Fibroblast of skin of back (primary cell): ENCODE data around the gene SIVA1.
A peak's percentile ranks its signal among the peaks of the same experiment; 100 is the strongest.

Experiments
- DNase-seq: peaks from one replicate; pipeline ENCODE4 v3.0.0-alpha.2; 2013

Gene SIVA1

DNA sequence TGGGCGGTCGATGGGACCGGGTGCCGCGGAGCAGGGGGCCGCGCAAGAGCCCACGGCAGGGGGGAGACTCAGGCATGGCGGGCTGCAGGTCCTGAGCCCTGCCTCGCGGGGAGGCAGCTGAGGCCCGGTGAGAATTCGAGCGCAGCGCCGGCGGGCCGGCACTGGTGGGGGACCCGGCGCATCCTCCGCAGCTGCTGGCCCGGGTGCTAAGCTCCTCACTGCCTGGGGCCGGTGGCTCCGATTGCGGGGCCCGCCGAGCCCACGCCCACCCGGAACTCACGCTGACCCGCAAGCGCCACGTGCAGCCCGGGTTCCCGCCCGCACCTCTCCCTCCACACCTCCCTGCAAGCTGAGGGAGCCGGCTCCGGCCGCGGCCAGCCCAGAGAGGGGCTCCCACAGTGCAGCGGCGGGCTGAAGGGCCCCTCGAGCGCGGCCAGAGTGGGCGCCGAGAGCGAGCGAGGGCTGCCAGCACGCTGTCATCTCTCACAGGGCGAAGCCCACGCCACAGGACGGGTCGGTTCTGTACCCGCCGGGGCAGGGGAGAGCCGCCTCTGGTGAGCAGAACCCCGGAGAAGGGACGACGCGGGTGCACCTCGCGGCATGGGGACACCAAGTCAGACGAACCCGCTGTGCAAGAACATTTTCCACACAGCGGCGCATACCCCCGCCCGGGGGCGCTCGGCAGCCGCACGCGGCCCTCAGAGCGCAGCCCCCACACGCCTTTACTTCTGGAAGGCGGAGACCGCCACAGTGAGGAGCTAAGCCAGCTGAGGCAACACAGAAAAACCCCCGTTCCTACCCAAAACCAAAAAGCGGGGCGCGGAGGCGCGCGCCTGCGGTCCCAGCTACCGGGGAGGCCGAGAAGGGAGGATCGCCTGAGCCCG lies 1.2 kb upstream of the SIVA1 start:
- DNase-seq: no peak

DNA sequence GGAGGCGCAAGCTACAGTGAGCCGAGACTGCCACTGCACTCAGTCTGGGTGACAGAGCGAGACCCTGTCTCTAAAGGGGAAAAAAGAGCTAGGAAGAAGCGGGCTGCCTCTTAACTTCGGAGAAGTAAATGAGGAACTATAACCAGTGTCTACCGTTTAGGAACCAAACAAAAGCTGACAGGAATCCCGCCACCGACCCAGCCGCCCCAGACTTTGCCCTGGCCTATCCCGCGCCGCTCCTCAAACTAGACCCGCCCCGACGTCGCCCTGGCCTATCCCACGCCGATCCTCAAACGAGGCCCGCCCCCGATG lies 568 bp upstream of the SIVA1 start:
- no peak for DNase-seq

DNA sequence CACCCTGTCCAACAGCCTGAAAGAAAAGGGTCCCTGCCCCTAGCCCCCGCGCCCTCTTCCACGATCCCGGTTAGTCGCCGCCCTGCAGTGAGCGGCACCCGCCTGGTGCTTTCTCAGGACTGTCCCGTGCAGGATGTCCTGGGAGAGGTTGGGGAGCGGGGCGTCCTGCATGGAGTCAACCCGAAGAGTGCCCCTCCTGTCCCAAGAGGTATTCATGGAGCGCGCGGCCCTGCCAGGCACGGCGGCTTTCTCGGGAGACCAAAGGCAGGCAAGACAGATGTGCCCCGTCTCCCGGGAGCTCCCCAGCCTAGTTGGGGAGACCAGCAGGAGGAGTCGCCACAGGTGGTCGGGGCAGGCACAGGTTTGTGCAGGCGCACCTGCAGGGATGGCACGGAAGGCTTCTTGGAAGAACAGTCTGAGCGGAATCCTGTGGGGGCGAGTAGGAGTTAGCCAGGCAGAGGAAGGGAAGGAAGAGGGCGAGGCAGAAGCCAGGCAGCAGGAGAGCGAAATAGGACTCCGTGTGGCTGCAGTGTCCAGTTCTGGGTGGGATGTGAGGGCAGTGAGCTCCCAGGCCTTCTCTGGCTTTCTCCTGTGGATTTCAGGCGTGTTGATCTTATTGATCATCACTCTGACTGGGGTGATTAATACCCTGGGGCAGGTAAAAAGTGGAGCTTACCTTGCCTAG lies 723 bp downstream of the SIVA1 start:
- no peak for DNase-seq

DNA sequence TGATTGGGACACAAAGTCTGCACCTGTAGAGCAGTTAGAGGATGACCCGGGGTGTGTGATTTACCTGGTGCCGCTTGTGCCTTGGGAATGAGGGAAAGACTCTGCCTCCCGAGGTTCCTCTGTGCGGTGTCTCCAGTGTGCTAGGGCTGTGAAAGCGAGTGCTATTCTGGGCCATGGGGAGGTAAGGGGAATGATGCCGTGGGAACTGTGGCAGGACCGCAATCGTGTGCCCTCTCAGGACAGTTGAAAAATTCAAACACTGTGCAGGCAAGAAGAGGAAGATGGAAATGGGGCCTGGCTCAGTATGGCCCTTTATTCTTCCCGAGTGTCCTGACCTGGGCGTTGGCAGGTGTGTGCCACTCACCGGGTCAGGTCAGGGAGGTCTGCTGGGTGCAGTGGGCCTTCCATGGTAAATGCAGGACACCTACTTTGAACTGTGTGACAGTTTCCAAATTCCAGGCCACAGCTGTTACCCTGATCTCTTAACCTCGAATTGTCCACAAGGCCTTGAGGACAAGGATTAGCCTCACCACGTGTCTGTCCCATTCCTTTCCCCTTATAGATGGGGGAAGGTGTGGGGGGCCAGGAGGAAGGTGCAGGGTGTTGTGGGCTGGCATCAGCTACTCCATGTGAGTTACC lies 1.4 kb downstream of the SIVA1 start:
- DNase-seq: no peak

DNA sequence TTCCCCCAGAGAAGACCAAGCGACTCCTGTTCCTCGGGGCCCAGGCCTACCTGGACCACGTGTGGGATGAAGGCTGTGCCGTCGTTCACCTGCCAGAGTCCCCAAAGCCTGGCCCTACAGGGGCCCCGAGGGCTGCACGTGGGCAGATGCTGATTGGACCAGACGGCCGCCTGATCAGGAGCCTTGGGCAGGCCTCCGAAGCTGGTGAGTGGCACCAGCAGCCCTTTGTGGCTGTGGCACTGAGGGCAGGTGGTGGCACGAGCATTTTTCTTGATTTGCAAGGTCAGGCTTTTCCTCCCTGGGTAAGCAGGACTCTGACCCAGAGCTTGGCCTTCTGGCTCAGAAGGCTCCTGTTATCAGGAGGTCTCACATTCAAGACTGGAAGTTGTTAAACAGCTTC lies 2.7 kb downstream of the SIVA1 start:
- no peak for DNase-seq

DNA sequence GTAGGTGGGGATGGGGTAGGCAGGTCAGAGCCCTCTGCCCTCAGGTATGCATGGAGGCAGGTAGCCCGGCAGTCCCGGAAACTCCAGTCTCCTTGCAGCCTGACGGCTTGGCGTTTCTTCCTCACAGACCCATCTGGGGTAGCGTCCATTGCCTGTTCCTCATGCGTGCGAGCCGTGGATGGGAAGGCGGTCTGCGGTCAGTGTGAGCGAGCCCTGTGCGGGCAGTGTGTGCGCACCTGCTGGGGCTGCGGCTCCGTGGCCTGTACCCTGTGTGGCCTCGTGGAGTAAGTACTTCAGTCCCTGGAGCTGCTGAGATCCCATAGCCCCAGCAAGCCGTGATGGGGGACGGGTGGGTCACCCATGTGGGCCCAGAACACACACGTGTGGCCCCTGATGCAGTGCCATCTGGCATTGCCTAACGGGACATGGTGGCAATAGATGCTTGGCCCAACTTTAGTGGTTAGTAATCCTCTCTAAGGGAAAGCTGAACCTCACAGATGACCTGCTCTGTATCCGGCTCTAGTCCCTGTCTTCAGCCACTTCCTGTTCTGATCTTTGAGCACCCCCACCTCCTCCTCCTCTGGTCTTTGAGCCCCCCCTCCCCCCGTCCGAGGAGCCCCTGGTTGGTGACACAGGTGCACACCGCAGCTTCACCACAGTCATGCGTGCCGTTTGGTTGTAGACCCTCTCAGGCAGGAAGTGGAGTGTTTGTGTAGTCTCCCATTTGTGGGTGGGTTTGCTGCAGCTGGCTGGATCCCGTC lies 3.7 kb downstream of the SIVA1 start:
- no peak for DNase-seq

DNA sequence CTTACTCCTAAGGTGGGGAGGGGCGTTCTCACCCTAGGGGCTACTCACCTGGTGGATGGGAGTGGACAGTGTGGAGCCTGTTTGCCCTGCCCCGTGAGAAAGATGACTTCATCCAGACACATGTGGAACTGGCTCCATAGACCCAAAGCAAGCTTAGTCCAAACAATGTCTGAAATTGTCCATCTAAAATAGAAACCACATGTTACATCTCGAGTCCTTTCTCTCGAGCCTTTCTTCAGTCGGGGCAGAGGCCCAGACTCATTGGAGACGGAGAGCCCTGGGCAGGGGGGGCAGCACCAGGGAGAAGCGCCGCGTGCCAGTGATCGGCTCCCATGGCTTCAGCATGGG lies 4.3 kb downstream of the SIVA1 start:
- no peak for DNase-seq

DNA sequence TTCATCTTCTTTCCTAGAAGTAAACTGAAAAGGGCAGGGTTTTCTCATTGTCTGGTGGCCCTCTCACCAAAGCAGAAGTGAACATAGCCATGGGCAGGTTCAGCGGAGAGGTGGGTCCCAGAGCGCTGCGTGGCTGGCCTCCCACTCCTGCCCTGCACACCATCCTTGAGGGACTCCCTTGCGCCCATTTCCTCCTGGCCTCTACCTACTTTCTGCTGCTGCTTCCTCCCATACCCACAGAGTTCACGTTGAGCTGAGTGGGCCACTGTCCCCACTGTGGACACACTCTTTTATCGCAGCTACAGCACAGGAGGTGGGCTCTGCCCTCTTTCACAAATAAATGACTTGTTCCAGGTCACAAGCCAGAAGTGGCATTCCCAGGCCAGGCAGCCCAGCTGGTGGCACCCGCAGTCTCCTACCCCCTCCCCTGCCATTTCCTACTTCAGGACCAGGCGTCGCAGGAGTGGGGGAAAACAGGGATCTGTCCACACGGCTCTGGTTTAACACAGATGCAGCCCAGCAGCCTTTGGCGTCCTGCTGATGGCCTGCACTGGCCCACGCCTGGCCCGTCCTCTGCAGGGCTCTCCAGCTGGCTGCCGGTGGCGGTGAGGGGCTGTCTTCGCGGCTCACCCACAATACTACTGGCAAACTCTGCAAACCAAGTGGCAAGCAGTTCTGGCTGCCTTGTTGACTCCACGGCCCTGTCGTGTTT lies 4.9 kb downstream of the SIVA1 start:
- no peak for DNase-seq

DNA sequence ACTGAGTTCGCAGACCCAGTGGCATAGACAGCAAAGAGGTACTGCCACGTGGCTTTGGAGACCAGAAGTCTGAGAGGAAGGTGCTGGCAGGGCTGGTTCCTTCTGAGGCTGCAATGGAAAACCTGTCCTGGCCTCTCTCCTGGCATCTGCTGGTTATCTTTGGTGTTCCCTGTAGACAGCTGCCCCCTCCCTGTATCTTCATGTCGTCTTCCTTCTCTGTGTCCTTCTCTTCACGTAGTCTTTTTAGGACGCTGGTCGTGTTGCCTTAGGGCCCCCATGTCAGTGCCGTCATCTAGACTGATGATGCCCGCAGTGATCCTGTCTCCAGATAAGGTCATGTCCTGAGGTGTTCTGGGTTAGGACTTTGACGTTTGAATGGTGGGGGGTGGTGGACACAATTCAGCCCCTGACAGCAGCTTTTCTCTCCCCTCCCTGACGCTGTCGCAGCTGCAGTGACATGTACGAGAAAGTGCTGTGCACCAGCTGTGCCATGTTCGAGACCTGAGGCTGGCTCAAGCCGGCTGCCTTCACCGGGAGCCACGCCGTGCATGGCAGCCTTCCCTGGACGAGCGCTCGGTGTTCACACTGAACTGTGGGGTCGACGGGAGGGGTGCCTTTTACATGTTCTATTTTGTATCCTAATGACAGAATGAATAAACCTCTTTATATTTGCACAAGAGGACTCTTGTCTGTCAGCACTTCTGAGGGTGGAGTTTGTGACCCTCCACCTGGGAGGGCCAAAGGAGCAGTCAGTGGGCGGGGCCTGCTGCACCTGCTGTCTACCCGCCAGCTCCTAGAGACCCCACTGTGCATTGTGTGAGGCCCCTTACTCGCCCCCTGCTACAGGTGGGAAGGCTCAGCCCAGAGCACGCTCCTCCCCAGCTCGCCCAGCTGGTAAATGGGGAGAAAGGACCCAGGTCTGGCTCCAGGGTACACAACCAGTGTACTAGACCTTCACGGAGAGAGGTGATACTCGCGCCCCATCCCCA lies 6.3 kb downstream of the SIVA1 start:
- DNase-seq: no peak

DNA sequence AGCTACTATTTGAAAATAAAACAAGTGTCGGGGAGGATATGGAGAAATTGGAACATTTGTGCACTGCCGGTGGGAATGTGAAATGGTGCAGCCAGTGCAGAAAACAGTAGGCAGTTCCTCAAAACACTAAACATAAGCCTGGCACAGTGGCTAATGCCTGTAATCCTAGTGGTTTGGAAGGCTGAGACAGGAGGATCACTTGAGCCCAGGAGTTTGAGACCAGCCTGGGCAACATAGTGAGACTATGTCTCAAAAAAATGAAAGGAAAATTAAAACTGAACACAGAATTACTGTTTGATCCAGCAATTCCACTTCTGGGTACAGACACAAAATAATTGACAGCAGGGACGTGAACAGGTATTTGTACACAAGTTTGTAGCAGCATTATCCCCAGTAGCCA lies 12.6 kb downstream of the SIVA1 start:
- no peak for DNase-seq

DNA sequence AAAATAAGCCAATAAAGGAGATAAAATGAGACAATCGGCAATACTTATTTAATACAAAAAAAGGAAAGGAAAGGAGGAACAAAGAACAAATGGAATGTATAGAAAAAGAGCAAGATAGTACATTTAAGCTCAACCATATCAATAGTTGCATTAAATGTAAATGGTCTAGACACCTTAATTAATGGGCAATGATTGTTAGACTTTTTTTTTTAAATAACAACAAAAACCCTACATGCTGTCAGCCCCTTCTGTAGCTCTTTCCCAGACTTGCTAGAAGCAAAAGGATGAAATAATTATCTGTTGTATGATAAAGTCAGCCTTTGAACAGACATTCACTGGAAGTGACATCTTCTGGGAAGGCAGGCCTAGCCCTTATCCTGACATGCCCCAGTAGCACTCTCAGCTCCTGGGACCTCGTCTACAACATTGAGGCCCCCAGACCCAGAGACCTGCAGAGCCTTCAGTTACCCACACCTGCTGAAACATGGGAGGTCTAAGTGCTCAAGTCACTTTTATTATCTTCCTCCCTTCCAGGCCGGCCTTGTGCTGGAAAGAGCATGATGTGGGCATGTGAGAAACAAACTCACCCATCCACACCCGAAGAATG lies 13.4 kb downstream of the SIVA1 start:
- DNase-seq: no peak

DNA sequence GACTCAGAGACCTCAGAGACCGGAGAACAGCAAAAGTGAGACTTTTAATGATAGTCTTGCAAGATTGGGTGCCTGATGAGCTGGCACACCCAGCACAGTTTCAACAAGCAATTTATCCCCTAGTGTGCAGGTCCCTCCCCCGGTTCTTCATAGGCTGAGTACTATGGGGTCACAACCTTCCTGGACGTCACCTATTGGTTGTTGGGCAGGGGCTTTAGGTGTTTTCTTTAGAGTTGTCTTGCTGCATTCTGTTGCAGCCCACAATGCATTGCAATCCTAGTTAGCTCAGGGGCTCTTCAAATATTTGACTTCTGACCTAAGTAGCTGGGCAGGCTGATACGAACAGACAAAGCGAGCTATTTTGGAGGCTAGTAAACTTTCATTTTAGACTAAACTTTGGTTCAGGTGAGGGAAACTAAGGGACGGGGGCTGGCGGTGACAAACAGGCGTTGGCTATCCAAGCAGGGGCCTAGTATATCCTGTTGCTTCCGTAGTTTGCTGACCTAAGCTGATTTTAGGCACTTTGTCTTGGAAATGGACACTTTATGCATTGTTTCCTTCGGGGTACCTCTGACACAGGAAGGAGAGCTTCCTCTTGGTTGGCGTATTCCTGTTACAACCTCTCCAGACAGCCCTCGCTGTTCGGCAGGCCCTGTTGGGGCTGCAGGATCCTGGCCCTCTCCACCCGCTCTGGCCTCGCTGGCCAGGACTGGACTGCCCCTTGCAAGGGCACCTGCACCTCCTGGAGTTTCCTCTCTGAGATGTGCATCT lies 14.1 kb downstream of the SIVA1 start:
- no peak for DNase-seq

DNA sequence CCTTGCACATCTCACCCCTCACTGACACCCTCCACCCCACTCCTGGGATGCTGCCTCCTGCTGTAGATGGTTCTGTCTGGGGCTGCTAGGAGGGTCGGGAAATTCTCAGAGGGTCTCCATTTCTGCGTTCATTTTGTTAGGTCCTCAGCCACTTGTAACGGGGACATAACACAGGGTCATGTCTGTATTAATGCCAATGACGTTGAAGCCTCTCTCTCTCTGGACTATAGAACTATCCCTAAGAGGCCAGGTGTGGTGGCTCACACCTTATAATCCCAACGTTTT lies 14.6 kb downstream of the SIVA1 start:
- DNase-seq: no peak

DNA sequence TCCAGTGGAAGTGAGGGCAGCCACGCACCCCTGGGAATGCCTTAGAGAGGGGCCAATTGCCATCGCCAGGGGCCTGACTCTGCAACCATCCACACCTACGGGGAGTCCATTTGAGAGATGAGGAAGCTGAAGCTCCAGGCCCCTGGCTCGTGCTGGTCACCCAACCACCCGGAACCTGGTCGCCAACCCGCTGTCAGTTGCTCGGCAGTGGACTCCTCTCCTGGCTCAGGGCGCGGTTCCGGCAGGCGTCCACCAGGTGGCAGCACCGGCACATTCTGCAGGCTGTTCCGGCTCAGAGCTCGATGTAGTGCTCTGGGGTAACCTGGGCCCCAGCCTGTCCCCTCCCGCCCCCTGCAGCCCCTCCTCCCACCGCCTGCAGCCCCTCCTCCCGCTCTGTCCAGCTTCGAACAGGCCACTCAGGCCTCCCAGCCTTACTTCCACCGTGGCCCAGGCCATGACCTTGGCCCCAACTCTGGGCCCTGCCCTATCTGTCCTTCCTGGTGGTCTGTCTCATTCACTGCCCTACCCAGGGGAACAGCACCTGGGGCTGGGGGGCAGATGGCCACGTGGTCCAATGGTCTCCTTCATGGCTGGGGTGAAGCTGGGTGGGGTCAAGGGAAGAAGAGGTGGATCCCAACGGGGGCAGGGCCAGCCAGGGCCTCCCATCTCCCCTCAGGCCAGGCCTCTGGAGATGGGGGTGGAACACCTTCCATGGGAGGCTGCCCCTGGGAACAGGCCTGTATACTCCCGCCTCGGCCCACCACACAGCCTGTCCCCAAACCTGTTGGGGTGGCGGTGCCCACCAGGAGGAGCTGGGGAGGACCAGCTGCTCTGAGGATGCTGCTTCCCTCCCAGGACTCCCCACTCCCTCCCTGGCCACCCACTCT lies 15.7 kb downstream of the SIVA1 start:
- DNase-seq: peak; percentile 74

DNA sequence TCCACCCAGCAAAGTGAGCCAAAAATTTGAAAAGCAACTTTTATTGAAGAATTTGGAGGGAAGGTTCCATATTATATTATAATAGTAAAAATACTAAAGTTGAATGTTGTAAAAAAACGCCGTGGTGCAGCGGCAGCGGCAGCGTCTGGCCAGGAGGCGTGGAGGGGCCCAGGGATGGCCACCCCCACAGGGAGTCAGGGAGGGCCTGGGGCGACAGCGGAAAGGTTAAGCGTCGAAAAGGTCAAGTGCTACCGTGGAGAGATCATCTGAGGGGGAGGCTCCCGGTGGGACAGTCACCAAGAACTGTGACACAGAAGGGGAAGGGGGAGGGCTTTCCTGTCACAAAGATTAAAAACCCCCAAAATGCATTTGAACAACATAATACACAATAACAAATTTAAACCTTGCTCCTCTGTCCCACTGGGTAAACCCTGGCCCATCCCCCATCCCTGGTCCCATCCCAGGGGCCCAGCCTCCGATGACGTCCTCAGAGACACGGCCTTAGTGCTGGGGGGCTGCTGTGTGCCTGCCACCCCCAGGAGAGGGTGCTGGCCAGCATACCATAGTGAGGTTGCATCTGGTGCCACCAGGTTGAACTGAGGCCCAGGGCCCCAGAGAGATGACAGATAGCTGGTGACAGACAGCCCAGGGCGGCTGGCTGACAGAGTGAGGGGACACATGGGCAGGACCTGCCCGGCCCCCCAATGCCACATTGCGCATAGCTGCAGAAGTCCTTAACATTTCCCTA lies 16.6 kb downstream of the SIVA1 start:
- DNase-seq: no peak

DNA sequence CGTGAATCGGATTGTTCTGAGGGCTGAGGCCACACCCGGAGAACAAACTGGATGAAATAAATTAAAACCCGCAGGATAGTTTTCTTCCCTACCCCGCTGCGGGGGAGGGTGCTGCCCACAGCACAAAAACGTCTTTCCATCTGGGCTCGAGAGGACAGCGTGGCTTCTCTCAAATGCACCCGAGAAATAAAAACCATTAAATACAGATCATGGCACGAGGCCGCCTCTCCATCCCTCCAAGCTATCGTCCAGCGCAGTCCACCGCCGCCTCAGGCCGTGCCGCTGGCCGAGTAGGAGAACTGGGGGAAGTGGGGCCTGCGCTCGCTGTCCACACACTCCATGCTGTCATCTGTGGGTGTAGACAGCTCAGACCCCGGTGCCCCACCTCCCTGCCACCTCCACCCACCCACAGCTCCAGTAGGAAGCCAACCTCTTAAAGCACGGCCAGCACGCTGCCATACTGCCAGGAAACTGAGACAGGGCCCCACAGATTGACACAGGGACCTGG lies 17.2 kb downstream of the SIVA1 start:
- no peak for DNase-seq

DNA sequence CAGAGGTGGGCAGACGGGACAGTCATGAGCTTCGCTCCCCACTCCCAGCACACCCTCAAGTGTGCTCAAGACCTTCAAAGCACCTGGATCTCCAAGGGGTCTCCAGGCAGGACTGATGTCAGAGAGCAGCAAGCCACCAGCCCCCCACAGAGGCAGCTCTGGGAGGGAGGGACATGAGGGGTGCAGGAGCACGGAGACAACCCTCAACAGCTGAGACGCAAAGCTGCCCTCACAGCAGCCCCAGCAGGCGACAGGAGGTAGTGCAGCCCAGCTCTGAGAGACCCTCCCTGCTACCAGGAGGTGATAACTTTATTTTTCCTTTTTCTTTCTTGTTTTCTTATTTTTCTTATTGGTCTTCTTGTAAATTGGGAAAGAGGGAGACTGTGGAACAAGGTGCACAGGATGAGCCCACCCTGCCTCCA lies 17.9 kb downstream of the SIVA1 start:
- no peak for DNase-seq

DNA sequence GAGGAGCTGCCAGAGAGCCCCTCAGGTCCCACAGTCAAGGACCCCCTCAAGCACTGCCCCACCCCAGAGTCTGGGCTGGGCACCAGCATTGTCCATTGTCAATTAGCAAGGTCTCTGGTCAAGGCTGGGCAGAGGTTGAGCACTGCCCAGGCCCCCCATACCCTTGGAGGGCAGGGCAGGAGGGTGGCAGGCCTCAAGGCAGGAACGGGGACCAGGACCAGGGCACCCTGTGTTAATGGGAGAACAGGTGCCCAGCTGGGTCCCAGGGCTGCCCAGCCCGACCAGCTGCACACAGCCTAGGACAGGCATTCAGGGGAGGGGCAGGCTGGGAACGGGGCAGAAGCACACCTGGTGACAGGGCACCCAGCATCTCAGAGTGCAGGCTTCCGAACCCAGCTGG lies 18.4 kb downstream of the SIVA1 start:
- no peak for DNase-seq
